Effector memory CD4-positive, alpha-beta T cell (primary cell): Measurements from ENCODE around the gene FBXW5.

Source experiments
- DNase-seq, 3 donors: peaks; one replicate each; pipeline ENCODE4 v3.0.0-alpha.2; 2020
- H3K27ac ChIP-seq: 2 replicates; pipeline ENCODE4 v1.7.0; 2013; ENCODE audit warnings: mild to moderate bottlenecking, low read length, moderate library complexity; ENCODE audit not compliant: insufficient read depth, poor library complexity, severe bottlenecking
- H3K27me3 ChIP-seq: replicated peaks from 2 replicates; pipeline ENCODE4 v1.7.0; 2013; ENCODE audit warnings: mild to moderate bottlenecking, low read length; ENCODE audit not compliant: insufficient read depth, control insufficient read depth, poor library complexity, severe bottlenecking
- H3K36me3 ChIP-seq: 2 replicates; pipeline ENCODE4 v1.7.0; 2013; ENCODE audit warnings: mild to moderate bottlenecking, low read length, moderate library complexity; ENCODE audit not compliant: control insufficient read depth, insufficient read depth
- H3K4me1 ChIP-seq: 2 replicates; pipeline ENCODE4 v1.7.0; 2013; ENCODE audit warnings: low read length, mild to moderate bottlenecking; ENCODE audit not compliant: control insufficient read depth, insufficient read depth, poor library complexity, severe bottlenecking
- H3K4me3 ChIP-seq: 2 replicates; pipeline ENCODE4 v1.7.0; 2013; ENCODE audit warnings: low read length, low read depth, mild to moderate bottlenecking; ENCODE audit not compliant: insufficient read depth, poor library complexity, severe bottlenecking
- H3K9me3 ChIP-seq: 2 replicates; pipeline ENCODE4 v1.7.0; 2013; ENCODE audit warnings: mild to moderate bottlenecking, low read length, moderate library complexity; ENCODE audit not compliant: control insufficient read depth

The FBXW5 gene

DNA sequence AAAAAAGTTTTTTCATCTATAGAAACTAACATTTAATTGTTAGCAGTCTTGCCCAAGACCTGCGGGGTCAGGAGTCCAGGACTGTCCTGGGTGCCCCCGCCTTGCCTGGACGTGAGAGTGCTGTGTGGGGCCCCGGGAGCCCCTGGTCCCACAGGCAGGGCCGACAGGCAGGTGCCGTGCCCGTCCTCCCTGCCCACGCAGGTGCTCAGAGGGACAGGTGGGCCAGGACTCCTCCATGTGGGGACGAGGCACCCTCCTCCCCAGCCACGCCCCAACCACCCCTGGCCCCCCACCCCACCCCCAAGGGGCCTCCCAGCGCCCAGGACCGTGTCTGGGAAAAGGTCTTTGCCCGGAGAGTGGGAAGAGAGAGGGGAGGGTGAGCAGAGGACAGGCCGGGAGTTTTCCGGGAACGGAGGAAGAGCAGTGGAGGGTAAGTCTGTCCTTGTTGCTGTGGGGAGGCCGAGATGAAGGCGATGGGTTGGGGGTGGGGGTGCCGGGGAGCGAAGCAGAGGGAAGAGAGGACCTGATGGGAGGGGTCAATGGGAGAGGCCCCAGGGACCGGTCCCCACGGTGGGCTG lies 4.8 kb upstream of the FBXW5 start:
- Histone ChIP-seq H3K9me3 (no peaks in the 10 kb centered on the region), H3K36me3 (no peaks in the 10 kb centered on the region), H3K4me1 (peaks cover 17% of the 10 kb centered on the region), H3K27ac (peak overlapping the region; percentile 72), H3K27me3 (no peaks in the 10 kb centered on the region), H3K4me3 (peak overlapping the region; percentile 62)
- DNase-seq = no peak

DNA sequence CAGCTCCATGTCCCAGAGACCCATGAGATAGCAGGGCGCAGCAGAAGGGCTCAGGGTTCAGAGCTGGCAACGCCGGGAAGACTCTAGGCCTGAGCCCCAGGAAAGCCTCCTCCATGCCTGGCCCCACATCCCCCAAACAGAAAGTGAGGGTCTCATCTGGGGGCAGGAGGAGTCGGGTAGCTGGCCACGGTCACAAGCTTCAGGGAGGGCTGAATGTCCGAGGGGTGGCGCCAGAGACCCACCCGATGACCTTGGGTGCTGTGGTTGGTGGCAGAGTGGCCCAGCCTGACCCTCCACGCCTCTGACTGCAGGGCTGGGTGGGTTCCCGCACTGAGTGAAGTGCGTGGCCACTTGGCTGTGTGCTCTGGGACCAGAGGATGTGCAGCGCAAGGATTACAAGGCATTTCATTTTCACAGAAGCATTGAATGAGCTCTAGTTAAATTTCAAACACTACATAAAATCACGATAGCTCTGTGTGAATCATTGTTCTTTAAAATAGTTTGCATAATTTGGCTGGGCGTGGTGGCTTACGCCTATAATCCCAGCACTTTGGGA lies 3.5 kb upstream of the FBXW5 start:
- H3K9me3 ChIP-seq = no peaks in the 10 kb centered on the region

DNA sequence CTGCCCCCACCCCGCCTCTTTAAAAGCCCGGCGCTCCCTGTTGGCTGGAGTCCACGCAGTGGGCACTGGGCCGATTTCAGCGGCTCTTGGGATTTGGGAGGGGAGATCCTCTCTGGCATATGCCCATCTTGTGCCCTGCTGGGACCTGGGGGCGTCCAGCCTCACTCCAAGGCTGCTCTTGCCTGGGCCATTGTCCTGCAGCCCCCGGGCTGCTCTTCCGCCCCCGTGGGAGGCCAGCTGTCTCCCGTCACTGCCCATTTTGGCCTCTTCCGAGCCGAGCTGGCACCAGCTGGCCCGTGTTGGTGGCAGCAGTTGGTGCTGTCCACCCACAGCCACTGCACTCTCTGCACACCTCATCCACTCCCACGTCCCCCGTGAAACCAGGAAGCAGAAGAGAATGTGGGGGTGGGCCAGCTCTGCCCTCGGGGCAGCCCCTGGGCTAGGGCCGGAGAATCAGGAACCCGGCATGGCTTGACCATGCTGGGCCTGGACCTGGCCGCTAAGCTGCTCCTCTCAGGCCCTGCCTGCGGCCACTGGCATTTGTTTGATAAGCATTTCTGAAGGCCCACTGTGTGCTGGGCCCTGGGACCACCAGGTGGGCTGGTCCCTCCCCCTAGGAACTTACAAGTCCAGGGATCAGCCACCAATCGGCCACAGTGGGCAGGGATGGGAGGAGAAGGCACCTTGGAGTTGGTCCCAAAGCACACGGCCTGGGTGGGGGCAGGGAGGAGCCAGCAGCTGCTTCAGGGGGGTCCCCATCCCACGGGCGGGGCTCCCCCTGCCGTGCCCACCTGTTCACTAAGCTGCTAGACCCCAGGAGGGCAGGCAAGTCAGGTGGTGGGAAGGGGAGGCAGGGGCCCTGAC lies 2.7 kb upstream of the FBXW5 start:
- no peak overlapping the region for H3K4me3 ChIP-seq
- no peak overlapping the region for H3K27ac ChIP-seq
- peaks cover 27% of the 10 kb centered on the region for H3K4me1 ChIP-seq
- DNase-seq = no peak
- no peaks in the 10 kb centered on the region for H3K9me3 ChIP-seq
- H3K36me3 ChIP-seq = peaks cover 5% of the 10 kb centered on the region
- H3K27me3 ChIP-seq = no peaks in the 10 kb centered on the region

More for the DNA sequence above, 3.5 kb upstream of the FBXW5 start:
- DNase-seq = no peak
- no peak overlapping the region for H3K4me3 ChIP-seq
- H3K36me3 ChIP-seq = no peaks in the 10 kb centered on the region
- H3K27me3 ChIP-seq = no peaks in the 10 kb centered on the region
- no peak overlapping the region for H3K27ac ChIP-seq
- H3K4me1 ChIP-seq = peaks cover 23% of the 10 kb centered on the region

DNA sequence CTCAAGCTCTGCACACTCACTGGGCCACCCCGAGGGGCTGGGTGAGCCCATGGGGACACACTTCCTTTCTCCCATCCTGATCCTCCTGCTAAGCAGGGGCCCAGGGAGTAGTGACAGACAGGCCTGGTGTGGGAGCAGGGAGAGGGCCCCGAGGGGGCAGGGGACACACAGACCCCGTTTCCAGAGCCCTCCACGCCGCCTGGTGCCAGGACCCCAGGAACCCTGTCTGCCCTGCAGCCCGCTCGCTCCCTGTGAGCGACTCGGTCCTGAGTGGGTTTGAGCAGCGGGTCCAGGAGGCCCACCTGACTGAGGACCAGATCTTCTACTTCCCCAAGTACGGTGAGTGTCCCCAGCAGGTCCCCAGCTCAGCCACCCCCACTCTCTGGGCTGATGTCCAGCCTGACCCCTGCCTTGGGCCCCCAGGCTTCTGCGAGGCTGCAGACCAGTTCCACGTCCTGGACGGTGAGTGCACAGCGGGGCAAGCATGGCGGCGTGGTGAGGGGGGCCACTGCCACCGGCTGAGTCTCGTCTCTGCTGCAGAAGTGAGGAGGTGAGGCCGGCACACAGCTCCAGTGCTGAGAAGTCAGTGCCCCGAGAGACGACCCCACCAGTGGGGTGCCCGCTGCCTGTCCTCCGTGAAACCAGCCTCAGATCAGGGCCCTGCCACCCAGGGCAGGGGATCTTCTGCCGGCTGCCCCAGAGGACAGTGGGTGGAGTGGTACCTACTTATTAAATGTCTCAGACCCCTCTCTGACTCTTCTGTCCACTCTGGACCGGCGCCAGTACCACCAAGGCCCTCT lies 1.9 kb upstream of the FBXW5 start:
- Histone ChIP-seq H3K27me3 (no peaks in the 10 kb centered on the region), H3K36me3 (peaks cover 13% of the 10 kb centered on the region), H3K4me1 (peaks cover 27% of the 10 kb centered on the region), H3K4me3 (no peak overlapping the region), H3K27ac (no peak overlapping the region), H3K9me3 (no peaks in the 10 kb centered on the region)
- DNase-seq = no peak

DNA sequence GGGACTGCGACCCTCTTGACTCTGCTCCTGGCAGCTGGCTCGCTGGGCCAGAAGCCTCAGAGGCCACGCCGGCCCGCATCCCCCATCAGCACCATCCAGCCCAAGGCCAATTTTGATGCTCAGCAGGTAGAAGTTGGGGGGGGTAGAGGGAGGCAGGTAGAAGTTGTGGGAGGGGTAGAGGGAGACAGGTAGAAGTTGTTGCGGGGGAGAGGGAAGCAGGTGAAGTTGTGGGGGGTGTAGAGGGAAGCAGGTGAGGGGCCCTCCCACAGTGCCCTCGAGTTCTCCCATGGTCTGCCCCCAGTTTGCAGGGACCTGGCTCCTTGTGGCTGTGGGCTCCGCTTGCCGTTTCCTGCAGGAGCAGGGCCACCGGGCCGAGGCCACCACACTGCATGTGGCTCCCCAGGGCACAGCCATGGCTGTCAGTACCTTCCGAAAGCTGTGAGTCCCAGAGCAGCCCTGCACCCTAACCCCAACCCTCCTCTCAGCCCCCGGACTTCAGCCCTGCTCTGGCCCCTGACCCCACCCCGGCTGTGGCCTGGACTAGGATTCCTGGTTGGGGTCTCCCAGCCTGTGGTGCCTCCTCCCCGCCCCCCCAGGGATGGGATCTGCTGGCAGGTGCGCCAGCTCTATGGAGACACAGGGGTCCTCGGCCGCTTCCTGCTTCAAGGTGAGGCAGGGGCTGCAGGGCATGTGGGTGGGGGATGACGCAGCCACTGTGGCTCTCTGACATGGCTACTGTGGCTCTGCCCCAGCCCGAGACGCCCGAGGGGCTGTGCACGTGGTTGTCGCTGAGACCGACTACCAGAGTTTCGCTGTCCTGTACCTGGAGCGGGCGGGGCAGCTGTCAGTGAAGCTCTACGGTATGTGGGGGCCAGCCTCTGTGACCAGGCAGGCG lies 1.0 kb upstream of the FBXW5 start:
- Histone ChIP-seq H3K4me1 (peaks cover 27% of the 10 kb centered on the region), H3K4me3 (no peak overlapping the region), H3K36me3 (peaks cover 22% of the 10 kb centered on the region), H3K27ac (no peak overlapping the region), H3K27me3 (no peaks in the 10 kb centered on the region), H3K9me3 (no peaks in the 10 kb centered on the region)
- DNase-seq = no peak

DNA sequence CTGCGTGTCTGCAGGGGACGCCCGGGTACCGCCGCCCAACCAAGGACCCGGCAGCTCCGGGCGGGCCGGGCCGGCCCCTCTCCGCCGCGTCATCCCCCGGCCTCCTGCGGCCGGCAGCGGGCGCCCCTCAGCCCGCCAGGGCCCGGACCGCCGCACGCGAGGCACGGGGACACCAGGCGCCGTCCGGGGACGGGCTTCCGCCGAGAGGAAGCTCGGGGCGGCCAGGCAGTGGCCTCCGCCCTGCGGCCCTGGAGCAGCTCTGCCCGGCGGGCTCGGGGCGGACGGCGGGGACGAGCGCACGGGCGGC lies 373 bp downstream of the FBXW5 start:
- Histone ChIP-seq H3K4me1 (peaks cover 16% of the 10 kb centered on the region), H3K9me3 (no peaks in the 10 kb centered on the region), H3K36me3 (peaks cover 35% of the 10 kb centered on the region), H3K27ac (peak overlapping the region; percentile 63), H3K27me3 (no peaks in the 10 kb centered on the region), H3K4me3 (peak overlapping the region; percentile 63)
- peak in 1 of 3 donors; percentile 21 for DNase-seq

DNA sequence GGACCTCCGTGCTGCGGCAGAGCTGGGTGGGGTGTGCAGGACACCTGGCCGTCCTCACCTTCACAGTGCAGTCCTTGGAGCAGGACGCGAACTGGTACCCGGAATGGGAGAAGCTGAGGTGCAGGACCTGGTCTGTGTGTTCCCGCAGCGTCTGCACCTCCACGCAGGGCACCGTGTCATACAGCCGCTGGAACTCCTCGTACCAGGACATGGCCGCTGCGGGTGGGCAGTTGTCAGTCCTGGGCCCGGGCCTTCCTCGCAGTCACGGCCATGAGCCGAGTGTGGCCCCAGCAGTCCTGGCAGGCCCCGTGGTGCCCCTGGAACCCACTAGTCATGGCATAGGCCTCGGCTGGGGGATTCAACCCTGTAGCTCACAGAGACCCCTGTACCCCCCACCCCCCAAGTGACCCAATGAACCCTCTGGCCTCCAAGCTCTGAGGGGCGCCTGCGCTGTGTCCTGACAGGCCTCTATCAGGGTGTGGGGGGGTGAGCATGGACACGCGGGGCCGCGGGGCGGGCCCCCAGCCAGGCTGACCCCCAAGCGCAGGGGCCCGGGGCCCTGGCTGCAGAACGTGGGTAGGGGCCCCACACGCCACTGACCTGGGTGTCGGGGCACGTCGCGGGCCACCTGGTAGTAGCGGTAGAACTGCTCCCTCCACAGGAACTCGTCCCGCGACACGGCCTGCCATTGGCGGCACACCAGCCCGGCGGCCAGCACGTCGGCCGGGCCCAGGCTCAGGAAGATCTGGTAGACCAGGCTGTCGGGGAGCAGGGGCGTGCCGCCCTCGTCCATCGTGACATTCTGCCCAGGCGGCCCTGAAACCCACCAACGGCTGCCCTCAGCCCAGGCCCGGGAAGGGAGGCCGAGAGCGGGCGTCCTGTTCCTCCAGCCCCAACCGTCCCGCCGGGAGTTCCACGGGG lies 987 bp downstream of the FBXW5 start:
- H3K4me3 ChIP-seq = peak overlapping the region; percentile 63
- H3K9me3 ChIP-seq = no peaks in the 10 kb centered on the region
- H3K27ac ChIP-seq = peak overlapping the region; percentile 63
- H3K36me3 ChIP-seq = peaks cover 37% of the 10 kb centered on the region
- H3K27me3 ChIP-seq = no peaks in the 10 kb centered on the region
- no peak for DNase-seq
- H3K4me1 ChIP-seq = peaks cover 16% of the 10 kb centered on the region

DNA sequence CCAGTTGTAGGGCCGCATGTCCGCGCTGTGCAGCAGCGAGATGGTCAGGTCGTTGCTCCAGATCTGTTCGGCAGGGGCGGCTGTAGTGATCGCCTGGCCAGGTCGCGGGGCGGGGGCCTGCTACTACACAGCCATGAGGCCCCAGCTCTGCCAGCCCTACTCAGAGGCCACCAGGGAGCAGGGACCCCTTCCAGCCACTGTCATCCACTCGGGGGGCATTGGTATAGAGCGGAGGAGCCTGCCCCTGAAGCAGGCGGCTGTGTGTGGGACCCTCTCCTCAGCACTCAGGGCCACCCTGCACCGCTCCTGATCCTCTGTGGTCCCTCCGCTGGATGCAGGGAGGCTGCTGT lies 1.7 kb downstream of the FBXW5 start:
- H3K9me3 ChIP-seq = no peaks in the 10 kb centered on the region
- no peaks in the 10 kb centered on the region for H3K27me3 ChIP-seq
- no peak for DNase-seq
- no peak overlapping the region for H3K4me3 ChIP-seq
- H3K27ac ChIP-seq = peak overlapping the region; percentile 63
- H3K36me3 ChIP-seq = peaks cover 37% of the 10 kb centered on the region
- H3K4me1 ChIP-seq = peaks cover 16% of the 10 kb centered on the region
